Bronchial epithelial cell (primary cell): ENCODE results near the gene EPM2A. TPM values are rescaled to one million over a fixed set of nuclear protein-coding genes. Genes with fewer than 3 reads are reported as not detected.

Experiments used
- total RNA-seq: library from RNA; depleted of rRNA; stranded (reverse); fragments of >200 nt; gene quantifications from 2 replicates; pipeline ENCODE4 v1.2.1, GENCODE V29; 2014

Gene EPM2A
- total RNA-seq, 1 donor from 2014 or later, result 3.7 TPM

Other genes with a start within 250 kb of the EPM2A start
- 9.5 and 10.2 TPM in 2 replicates for gene FBXO30, start 79.3 kb upstream of the EPM2A start, total RNA-seq
- gene SHPRH, start 228.8 kb upstream of the EPM2A start, total RNA-seq, result 13.4 and 15.9 TPM in 2 replicates